ENCODE data around the gene CCDC188.
"Not testable (repeated sequence)": the region's sequence is repeated elsewhere in the genome, so short reads cannot be mapped to it uniquely, and the experiment has no call there.

Gene CCDC188

DNA sequence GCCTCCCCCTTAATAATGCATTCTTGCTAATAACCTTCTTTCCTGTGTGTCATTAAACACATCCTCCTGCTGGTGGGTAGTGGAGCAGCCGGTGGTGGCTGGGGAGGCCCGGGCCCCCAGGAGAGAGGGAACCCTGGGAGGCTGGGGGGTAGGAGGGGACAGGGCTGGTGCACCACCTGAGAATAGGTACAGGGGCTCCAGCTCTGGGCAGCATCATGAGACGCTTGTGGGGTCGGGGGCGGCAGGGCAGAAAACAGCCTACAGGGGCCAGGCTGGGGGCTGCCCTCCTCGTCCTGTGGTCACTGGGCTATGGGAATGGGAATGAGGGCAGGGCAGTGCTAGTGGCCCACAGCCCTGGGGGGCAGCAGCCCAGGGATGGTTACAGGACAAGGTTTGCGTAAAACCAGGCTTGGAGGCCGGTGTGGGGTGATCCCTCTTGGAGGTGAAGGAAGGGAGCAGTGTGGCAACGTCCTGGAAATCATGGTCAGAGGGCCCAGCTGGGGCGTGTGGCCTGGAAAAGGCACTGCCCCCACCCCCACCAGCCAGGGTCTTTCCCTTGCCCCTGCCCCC lies 18.5 kb upstream of the CCDC188 start:
- no peak for DNase-seq

- DNase-seq = no peak
Measured at GRCh38 chr22:20167643-20168322, 16.9 kb upstream of the CCDC188 start.

GRCh38 chr22:20166703-20167102 lies 15.8 kb upstream of the CCDC188 start:
- no peak for DNase-seq

GRCh38 chr22:20165913-20166312 lies 15.1 kb upstream of the CCDC188 start:
- no peak for DNase-seq

GRCh38 chr22:20165421-20165820 lies 14.6 kb upstream of the CCDC188 start:
- DNase-seq = no peak

DNA sequence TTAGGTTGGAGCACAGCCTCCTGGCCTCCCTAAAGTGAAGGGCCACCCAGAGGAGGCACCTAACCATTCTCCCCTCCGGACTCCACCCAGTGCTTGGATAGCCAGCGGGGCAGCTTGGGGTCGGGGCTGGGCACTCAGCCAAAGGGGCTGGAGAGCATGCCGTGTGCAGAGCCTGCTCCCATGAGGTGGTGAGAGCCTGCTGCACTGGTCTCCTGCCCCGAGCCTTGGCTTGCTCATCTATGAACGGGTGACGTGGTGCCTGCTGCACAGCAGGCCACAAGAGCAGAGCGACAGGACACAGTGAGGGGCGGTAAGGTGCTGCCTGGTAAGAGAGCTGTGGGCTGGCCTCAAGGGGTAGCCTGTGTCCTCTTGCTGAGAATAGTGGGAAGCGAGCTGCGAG lies 14.0 kb upstream of the CCDC188 start:
- DNase-seq = no peak

GRCh38 chr22:20160041-20160440 lies 9.2 kb upstream of the CCDC188 start:
- no peak for DNase-seq

GRCh38 chr22:20159531-20159930 lies 8.7 kb upstream of the CCDC188 start:
- not testable (repeated sequence) for DNase-seq

- DNase-seq = no peak
Measured at GRCh38 chr22:20159076-20159475, 8.2 kb upstream of the CCDC188 start.

DNA sequence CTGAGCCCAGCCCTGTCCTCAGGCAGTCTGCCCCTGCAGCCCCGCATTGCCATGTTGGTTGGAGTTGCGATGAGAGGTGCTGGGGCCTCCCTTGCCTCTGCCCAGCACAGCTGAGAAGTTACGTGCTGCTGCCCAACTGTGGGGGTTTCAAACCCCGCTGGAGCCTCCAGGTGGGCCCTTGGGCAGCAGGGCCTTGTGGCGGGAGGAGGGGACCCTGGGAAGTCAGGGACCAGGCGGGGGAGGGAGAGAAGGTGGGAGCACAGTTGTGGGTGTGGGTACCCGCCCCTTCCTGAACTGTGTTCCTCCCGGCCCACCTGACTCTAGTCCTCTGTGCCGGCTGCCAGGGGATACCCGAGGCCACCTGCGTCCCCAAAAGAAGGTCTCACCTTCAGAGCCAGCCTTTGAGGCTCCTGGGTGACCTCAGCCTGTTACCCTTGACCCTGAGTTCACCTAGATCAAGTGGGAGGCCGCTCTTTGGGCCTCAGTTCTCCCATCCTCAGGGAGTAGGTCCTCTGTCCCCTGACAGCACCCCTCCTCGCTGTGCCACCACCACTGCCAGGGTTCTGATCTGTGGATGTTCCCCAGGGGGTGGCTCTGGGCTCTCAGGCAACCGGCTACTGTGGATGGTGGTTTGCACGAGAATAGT lies 7.7 kb upstream of the CCDC188 start:
- DNase-seq = no peak

- DNase-seq = no peak
Measured at GRCh38 chr22:20157430-20158183, 6.8 kb upstream of the CCDC188 start.

DNA sequence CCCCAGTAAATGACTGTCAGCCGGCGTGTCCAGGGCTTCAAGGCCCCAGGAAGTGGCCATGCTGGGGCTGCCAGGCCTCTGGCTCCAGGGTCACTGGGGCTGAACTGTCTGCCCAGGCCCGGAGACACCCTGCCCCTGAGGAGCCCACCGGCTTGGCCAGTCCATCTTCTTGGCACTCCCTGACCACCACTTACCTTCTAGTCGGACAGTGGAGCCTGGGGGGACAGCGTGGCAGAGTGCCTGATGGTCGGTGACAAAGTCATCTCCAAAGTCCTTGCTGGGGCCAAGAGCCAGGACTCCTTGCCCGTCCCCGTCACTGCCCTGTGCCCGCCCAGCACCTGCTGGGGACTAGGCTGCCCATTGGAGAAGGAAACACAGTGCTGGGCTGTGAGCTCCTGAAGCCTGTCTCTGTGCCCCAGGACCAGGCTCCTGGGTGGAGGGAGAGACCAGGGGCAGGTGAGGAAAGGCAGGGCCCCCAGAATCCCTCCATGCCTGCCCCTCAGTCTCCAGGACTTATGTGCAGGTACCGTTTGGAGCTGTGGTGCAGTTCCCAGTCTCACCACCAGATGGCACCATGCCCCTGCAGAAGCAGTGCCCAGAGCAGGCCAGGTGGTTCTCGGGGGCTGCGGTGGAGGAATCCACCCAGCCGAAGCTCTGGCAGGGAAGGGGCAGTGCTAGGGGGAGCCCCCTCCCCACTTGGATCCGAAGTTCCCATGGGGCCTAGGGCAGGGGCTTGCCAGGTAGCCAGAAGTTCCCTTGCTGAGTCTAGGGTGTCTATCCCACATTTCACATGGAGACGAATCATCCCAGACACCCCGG lies 6.0 kb upstream of the CCDC188 start:
- DNase-seq = peak; percentile 56

DNA sequence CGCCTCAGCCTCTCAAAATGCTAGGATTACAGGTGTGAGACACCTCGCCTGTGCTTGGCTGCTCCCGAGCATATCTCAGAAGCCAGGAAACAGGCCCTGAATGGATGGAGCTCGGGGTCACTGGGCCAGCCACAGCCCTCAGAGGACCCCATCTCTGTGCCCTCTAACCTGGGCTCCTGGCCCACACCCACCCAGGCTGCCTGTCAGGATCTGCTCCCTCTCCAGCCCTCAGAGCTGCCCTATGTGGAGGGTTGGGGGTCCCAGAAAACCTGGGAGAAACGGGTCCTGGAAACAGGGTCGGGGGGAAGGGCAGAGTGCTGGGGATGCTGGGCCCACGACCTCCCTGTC lies 5.2 kb upstream of the CCDC188 start:
- DNase-seq = no peak

DNA sequence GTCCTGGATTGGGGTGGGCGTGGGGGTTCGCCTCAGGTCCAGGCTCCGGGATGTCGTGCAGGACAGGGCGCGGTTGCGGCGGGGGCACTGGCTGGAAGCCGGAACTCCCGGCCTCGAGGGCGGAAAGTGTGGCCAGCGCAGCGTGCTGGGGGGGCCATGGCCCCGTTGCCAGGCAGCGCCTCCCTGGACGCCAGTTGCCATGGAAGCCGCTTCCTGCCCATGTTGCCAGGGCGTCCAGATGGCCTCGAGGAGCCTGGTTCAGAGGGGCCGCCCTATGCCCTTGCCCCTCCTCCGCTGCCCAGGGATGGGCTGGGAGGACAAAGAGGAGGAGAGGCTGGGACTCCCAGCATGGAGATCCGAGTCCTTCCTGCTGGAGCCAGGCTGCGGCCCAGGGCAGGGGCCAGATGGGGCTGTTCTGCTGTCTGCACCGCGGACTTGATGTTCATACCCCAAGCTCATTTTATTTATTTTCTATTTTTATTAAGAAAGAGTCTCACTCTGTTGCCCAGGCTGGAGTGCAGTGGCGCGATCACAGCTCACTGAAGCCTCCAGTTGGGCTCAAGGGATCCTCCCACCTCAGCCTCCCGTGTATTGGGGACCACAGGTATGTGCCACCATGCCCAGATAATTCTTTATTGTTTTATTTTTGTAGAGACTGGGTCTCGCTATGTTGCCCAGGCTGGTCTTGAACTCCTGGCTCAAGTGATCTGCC lies 4.6 kb upstream of the CCDC188 start:
- peak; percentile 34 for DNase-seq

- DNase-seq = no peak
Measured at GRCh38 chr22:20154602-20155187, 3.8 kb upstream of the CCDC188 start.

DNA sequence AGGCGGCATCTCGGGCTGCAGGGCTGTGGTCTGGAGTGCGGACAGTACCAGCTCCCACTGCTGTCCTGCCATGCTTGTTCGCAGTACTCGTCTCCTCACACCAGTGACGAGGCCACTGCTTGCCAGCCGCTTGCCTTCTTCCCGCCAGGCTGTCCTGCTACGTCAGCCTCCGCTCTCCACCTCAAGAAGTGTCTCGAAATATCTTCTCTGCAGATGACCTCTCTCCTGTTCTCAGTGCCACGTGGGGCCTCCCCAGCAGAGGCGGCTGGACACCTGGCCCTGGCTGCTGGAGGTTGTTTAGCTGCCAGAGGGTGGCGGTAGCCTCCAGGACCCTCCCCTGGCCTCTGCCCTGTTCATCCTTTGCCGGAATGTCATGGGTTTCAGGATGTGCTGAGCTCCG lies 3.1 kb upstream of the CCDC188 start:
- DNase-seq = no peak

GRCh38 chr22:20152464-20152890 lies 1.6 kb upstream of the CCDC188 start:
- DNase-seq = no peak

DNA sequence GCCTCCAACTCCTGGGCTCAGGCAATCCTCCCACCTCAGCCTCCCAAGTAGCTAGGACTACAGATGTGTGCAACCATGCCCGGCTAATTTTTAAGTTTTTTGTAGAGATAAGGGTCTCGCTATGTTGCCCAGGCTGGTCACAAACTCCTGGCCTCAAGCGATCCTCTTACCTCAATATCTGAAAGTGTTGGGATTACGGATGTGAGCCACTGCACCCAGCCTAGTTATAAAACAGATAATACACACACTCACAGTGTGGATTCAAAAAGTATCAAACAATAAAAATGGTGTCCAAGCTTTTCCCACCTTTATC lies 377 bp upstream of the CCDC188 start:
- DNase-seq = no peak

DNA sequence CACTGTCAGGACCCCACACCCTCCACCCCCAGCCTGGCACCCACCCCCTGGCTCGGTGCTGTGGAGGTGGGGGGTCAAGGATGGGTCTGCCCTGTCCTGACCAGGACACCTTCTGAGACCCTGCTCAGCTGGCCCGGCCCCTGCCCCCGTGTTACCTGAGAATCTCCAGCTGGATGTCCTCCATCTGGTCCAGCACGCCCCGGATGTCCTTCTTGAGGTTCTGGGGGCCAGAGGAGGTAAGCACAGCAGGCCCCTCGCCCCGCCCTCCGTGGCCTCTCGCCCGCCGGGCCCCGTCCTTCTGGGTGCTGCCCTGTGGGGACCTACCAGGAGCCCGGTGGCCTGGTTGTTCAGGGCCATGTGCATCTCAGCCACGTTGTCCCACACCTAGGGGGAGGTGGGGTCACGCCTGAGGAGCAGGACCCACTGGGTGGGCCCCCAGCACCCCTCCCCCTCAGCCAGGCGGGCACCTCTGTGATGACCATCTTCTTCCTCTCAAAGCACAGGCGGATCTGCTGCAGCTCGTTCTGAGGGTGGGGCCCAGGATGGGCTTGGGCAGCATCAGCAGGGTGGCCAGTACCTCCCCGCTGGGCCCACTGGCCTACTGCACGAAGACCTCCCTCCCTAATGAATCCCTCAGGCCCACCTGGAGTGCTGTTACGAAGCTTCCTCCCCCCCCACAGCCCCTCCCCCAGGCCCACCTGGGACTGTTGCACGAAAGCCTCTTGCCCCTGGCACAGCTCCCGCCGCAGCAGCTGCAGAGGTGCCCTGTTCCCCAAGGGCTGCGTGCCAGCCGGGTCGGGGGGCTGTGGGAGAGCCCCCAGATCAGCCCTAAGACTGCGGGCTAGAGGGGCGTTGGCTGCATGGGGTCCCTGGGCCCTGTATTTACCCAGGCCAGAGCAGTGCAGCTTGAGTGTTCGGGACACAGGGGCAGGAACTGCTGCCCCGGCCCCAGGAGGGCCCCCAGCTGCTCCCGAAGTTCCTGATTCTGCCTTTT lies 1.3 kb downstream of the CCDC188 start:
- no peak for DNase-seq

DNA sequence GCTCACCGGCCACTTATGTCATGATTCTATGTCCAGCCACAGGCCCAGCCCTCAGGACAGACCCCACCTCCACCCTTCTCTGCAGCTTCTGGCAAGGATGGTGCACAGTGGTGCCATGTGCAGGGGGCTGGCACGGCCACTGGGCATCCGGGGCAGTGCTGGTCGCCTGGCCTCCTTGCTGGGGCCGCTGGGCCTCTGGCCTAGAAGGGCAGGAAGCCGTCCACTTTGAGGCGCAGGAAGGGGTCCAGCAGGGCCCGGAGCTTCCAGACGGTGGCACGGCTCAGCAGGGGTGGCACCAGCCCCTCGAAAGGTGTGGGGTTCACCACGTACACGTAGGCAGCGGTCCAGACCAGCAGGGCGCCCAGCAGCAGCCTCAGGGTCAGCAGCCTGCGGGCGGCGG lies 2.4 kb downstream of the CCDC188 start:
- DNase-seq = no peak
